Activated T-cell treated with anti-CD3 and anti-CD28 coated beads, Interleukin-2, amount 50 U/mL, for 4 hours (primary cell): Measurements from ENCODE around the gene KRT24. TPM values are rescaled to one million over a fixed set of nuclear protein-coding genes. Genes with fewer than 3 reads are reported as not detected.

Source experiments
- ATAC-seq, 2 donors: fragments of 200-7000 bp; cut with Tn5 transposase; one replicate each; pipeline ENCODE4 v1.10.0; 2021
- DNase-seq: peaks from one replicate; pipeline ENCODE4 v3.0.0-alpha.2; 2020
- H3K27me3 Mint-ChIP-seq: one replicate; pipeline ENCODE4 v1.8.0; 2021; ENCODE audit warnings: low read depth, mixed read lengths
- H3K36me3 Mint-ChIP-seq: one replicate; pipeline ENCODE4 v1.8.0; 2022; ENCODE audit warnings: mixed read lengths; ENCODE audit not compliant: insufficient read depth
- H3K4me1 Mint-ChIP-seq: one replicate; pipeline ENCODE4 v1.8.0; 2021; ENCODE audit warnings: low read depth, mixed read lengths
- H3K4me3 Mint-ChIP-seq: one replicate; pipeline ENCODE4 v1.8.0; 2021; ENCODE audit warnings: mild to moderate bottlenecking, moderate library complexity, mixed read lengths
- H3K9me3 Mint-ChIP-seq: one replicate; pipeline ENCODE4 v1.8.0; 2021; ENCODE audit warnings: mixed read lengths
- total RNA-seq, 3 donors: library from RNA; stranded (reverse); gene quantifications; one replicate each; pipeline ENCODE4 v1.2.1, GENCODE V29; 2021

KRT24 gene
- total RNA-seq, 3 donors from 2014 or later: not detected

- ATAC-seq (no peak), DNase-seq (no peak)
- no peak overlapping the region for H3K4me3 Mint-ChIP-seq
- peaks cover 40% of the 10 kb centered on the region for H3K27me3 Mint-ChIP-seq
- H3K9me3 Mint-ChIP-seq: no peaks in the 10 kb centered on the region
- H3K36me3 Mint-ChIP-seq: no peaks in the 10 kb centered on the region
- no peaks in the 10 kb centered on the region for H3K4me1 Mint-ChIP-seq
Measured at GRCh38 chr17:40675905-40676304, 27.6 kb downstream of the KRT24 start.

DNA sequence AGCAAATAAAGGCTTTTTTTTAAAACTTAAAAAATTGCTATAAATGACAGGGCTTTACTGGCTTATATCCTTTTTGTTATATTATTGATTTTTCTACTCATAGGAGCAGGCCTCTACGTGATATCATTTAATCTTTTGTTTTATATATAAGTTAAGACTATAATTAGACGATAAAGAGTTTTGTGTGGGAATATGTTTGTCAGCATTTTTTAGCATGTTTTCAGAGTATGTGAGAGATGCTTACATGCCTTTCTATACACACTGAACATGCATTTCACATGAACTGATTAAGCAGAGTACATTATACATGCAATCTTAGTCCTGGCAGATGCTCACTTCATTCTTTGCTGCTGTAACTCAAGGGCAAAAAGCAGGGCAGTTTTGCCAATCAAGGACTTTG, 30.9 kb downstream of the KRT24 start:
- peaks cover 34% of the 10 kb centered on the region for H3K27me3 Mint-ChIP-seq
- ATAC-seq: no peak

DNA sequence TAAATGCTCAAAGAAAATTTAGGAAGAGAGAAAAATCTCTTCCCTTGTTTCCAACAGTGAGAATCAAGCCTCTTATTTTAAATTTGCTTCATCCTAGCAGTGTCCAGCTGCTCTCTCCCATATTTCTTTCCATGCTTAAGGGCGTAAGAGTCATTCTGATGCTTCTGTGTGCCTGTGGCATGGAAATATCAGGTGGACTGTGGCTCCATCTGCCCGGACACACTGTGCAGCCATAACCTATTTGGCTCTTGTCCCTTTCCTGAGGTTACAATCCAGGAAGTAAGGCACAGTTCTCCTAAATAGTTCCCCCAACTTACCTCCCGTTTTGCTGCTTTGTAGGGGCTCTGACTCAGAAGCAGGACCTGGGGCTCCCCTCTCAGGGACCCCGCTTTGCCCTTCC, 32.3 kb downstream of the KRT24 start:
- Mint-ChIP-seq H3K4me3 (no peak overlapping the region), H3K36me3 (no peaks in the 10 kb centered on the region), H3K27me3 (peaks cover 27% of the 10 kb centered on the region), H3K4me1 (no peaks in the 10 kb centered on the region), H3K9me3 (no peaks in the 10 kb centered on the region)
- ATAC-seq (no peak), DNase-seq (no peak)

More for the DNA sequence above, 30.9 kb downstream of the KRT24 start:
- Mint-ChIP-seq H3K36me3 (no peaks in the 10 kb centered on the region), H3K4me3 (no peak overlapping the region), H3K9me3 (no peaks in the 10 kb centered on the region), H3K4me1 (no peaks in the 10 kb centered on the region)
- no peak for DNase-seq

- DNase-seq (no peak), ATAC-seq (no peak)
- peaks cover 2% of the 10 kb centered on the region for H3K4me1 Mint-ChIP-seq
- H3K9me3 Mint-ChIP-seq: no peaks in the 10 kb centered on the region
- no peaks in the 10 kb centered on the region for H3K36me3 Mint-ChIP-seq
- no peak overlapping the region for H3K4me3 Mint-ChIP-seq
- H3K27me3 Mint-ChIP-seq: peaks cover 35% of the 10 kb centered on the region
Measured at GRCh38 chr17:40666331-40666730, 37.2 kb downstream of the KRT24 start.

DNA sequence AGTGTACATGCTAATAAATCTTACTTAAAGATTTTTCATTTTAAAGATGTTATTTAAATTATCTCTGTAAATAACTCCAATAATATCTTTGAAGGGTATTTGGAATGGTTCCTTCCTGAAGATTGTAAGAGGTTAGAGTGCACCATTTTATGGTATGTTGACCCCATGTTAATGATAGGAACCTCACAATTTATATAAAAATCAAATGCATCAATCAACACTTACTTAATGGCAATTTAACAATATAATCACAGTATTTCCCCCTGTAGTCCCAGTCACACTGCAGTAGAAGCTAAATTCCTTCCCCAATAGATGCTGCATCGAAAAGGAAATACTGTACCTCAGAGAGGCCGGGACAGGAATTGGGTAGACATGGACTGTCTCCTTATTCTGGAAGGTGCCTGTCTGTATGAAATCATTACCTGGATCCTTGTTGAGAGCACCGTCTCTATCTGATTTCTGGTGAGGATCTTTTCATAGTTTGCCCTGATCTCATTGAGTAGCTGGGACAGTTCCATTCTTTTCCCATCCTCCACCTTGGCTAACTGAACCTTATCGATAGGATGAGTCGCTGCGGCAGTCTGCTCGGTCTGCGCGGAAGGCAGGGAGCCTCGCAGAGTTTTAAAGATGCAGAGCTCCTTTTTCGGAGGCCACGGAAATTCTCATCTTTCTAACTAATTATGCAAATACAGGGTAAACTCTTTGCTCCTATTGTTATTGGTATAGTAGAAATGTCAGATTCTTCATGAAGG, 38.8 kb downstream of the KRT24 start, which contains the start of gene KRT222:
KRT222 (minus strand) TSS at position 596 of the 752 bp plus-strand sequence; CDS start at position 518, 78 bp downstream.
- DNase-seq: no peak
- Mint-ChIP-seq H3K4me3 (no peak within 1 kb of the TSS), H3K27me3 (peaks cover 35% of the 10 kb centered on the region), H3K4me1 (peaks cover 7% of the 10 kb centered on the region), H3K36me3 (no peaks in the 10 kb centered on the region), H3K9me3 (no peaks in the 10 kb centered on the region)
- ATAC-seq: no peak

- ATAC-seq (no peak), DNase-seq (no peak)
- H3K27me3 Mint-ChIP-seq: peaks cover 42% of the 10 kb centered on the region
- peaks cover 9% of the 10 kb centered on the region for H3K4me1 Mint-ChIP-seq
- H3K9me3 Mint-ChIP-seq: no peaks in the 10 kb centered on the region
- no peak overlapping the region for H3K4me3 Mint-ChIP-seq
- no peaks in the 10 kb centered on the region for H3K36me3 Mint-ChIP-seq
Measured at GRCh38 chr17:40663252-40663651, 40.3 kb downstream of the KRT24 start.

DNA sequence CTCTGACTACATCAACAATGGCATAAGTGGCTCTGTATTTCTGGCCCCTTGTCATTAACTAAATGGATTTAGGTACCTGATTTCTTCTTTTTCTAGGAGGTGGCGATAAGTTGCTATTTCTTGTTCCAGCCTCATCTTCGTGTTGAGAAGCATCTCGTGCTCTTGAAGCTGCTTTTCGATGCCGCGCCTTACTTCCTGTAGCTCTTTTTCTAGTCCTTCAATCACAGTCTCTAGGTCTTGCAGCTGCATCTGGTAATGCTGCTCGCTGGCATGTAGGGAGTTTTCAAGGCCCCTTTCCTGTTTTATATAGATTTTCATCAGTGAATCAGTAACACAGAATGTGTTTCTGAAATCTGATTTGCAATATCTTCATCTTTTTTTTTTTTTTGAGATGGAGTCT, 43.6 kb downstream of the KRT24 start:
- DNase-seq: no peak
- no peak for ATAC-seq
- Mint-ChIP-seq H3K4me1 (peaks cover 8% of the 10 kb centered on the region), H3K27me3 (peaks cover 23% of the 10 kb centered on the region), H3K36me3 (no peaks in the 10 kb centered on the region), H3K4me3 (no peak overlapping the region), H3K9me3 (no peaks in the 10 kb centered on the region)

DNA sequence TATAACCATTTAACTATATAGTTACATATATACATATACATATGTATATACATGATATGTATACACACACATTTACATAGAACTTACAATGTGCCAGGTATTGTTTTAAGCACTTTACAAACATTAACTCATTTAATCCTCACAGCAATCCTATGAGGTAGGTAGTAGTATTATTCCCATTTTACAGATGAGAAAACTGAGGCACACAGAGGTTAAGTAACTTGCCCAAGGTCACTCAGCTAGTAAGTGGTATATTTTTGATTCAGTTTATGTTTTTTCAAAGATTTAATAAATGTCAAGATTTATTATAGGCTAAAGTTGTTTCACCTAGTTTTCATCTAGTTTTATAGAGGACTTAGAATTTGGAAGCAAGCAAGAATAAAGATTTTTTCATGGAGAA, 45.2 kb downstream of the KRT24 start:
- H3K27me3 Mint-ChIP-seq: peaks cover 18% of the 10 kb centered on the region
- H3K9me3 Mint-ChIP-seq: no peaks in the 10 kb centered on the region
- H3K4me3 Mint-ChIP-seq: no peak overlapping the region
- DNase-seq: no peak
- no peaks in the 10 kb centered on the region for H3K36me3 Mint-ChIP-seq
- no peak for ATAC-seq
- H3K4me1 Mint-ChIP-seq: peaks cover 7% of the 10 kb centered on the region

DNA sequence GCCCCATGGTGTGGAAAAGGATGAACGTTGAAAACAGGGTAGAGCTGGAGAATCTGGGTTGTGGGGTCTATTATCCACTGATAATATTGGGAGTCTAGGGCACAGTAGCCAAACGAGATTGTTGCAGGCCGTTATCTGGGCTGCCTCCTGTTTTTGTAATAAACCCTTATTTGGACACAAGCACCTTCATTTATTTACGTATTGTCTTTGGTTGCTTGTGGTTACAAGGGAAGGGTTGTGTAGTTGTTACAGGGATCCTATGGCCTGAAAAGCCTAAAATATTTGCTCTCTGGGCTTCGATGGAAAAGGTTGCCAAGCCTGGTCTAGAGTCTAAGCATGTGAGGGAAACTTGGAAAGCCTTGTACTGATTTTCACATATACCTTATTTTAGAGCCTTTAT, 51.6 kb downstream of the KRT24 start:
- Mint-ChIP-seq H3K4me3 (no peak overlapping the region), H3K9me3 (no peaks in the 10 kb centered on the region), H3K27me3 (no peaks in the 10 kb centered on the region), H3K4me1 (peaks cover 10% of the 10 kb centered on the region), H3K36me3 (no peaks in the 10 kb centered on the region)
- DNase-seq: no peak
- no peak for ATAC-seq

- DNase-seq: no peak
- peaks cover 33% of the 10 kb centered on the region for H3K4me1 Mint-ChIP-seq
Measured at GRCh38 chr17:40648384-40648968, 55.1 kb downstream of the KRT24 start.

More at GRCh38 chr17:40648384-40648968, 55.1 kb downstream of the KRT24 start:
- no peaks in the 10 kb centered on the region for H3K9me3 Mint-ChIP-seq
- peak; percentile 24 to 36 for ATAC-seq
- peak overlapping the region; percentile 96 for H3K4me3 Mint-ChIP-seq
- no peaks in the 10 kb centered on the region for H3K27me3 Mint-ChIP-seq
- H3K36me3 Mint-ChIP-seq: peaks cover 16% of the 10 kb centered on the region

Other genes with a start within 250 kb of the KRT24 start
- 1 to 10 TPM; 3.9 to 4.7 (median 4.1) TPM for gene TNS4, start 202.1 kb downstream of the KRT24 start, total RNA-seq
- 100 to 1,000 TPM in 2 of 3 donors, 10 to 100 TPM in 1; 77.3 to 109 (median 108) TPM for gene CCR7, start 138.3 kb downstream of the KRT24 start, total RNA-seq
- 100 to 1,000 TPM; 105 to 117 (median 106) TPM for gene SMARCE1, start 55.9 kb downstream of the KRT24 start, total RNA-seq
- not detected for gene KRT222, start 38.6 kb downstream of the KRT24 start, total RNA-seq
- not detected for gene KRT25, start 51.6 kb upstream of the KRT24 start, total RNA-seq
- not detected for gene KRT26, start 68.4 kb upstream of the KRT24 start, total RNA-seq
- not detected for gene KRT27, start 78.8 kb upstream of the KRT24 start, total RNA-seq
- not detected for gene KRT28, start 96.2 kb upstream of the KRT24 start, total RNA-seq
- 10 to 100 TPM; 48.7 to 50.0 (median 49.7) TPM for gene KRT10, start 118.9 kb upstream of the KRT24 start, total RNA-seq
- gene KRT12, start 163.5 kb upstream of the KRT24 start, total RNA-seq: not detected
- gene KRT20, start 181.5 kb upstream of the KRT24 start, total RNA-seq: under 1 TPM; 0.19 to 0.30 (median 0.21) TPM
- gene KRT23, start 233.9 kb upstream of the KRT24 start, total RNA-seq: not detected